ENCODE results near the gene ADISSP. TPM values are rescaled to one million over a fixed set of nuclear protein-coding genes. Genes with fewer than 3 reads are reported as not detected.

Gene ADISSP
- total and polyA plus RNA-seq, 2 of the 13 experiments (the other 11 are each of a cell fraction or from before 2014, with no cell fraction given), result 38.3 to 90.6 TPM

GRCh38 chr20:3777716-3778629, 10.4 kb upstream of the ADISSP start (continued):
- no peak for TF ChIP-seq FOXO4 (CRISPR knock-in tag; conservative IDR thresholded peaks at IDR 0.05)
- no peak for TF ChIP-seq ZNF570 (CRISPR knock-in tag; IDR thresholded peaks at IDR 0.05; ENCODE audit: borderline replicate concordance)
- no peak for TF ChIP-seq ZNF841 (CRISPR knock-in tag; IDR thresholded peaks at IDR 0.05; ENCODE audit: borderline replicate concordance)
- TF ChIP-seq SOX5 (CRISPR knock-in tag; IDR thresholded peaks at IDR 0.05; ENCODE audit: borderline replicate concordance), result no peak
- TF ChIP-seq EP300 (IDR thresholded peaks at IDR 0.05; ENCODE audit: low read depth in 2 of 2, low read length in 2 of 2), result no peak
- no peak for TF ChIP-seq EP300 (CRISPR knock-in tag; IDR thresholded peaks at IDR 0.05; ENCODE audit: borderline replicate concordance)
- TF ChIP-seq MIER3 (CRISPR knock-in tag; IDR thresholded peaks at IDR 0.05; ENCODE audit: borderline replicate concordance), result no peak
- TF ChIP-seq ZNF777 (CRISPR knock-in tag; IDR thresholded peaks at IDR 0.05), result peak; percentile 94
- no peak for TF ChIP-seq ZNF292 (CRISPR knock-in tag; IDR thresholded peaks at IDR 0.05; ENCODE audit: borderline replicate concordance, low read depth)
- TF ChIP-seq ZNF343 (CRISPR knock-in tag; IDR thresholded peaks at IDR 0.05), result no peak
- TF ChIP-seq HNF4G (IDR thresholded peaks at IDR 0.05; ENCODE audit: borderline replicate concordance, low read depth, low read length), result no peak
- no peak for TF ChIP-seq HNF4G (CRISPR knock-in tag; IDR thresholded peaks at IDR 0.05; ENCODE audit: borderline replicate concordance, low read depth)
- TF ChIP-seq ATM (IDR thresholded peaks at IDR 0.05; ENCODE audit: borderline replicate concordance), result no peak
- peak; percentile 17; the same call in 1 of the 2 replicates for TF ChIP-seq ELF3 (CRISPR knock-in tag; IDR thresholded peaks at IDR 0.05)
- no peak for TF ChIP-seq POLR2G (IDR thresholded peaks at IDR 0.05; ENCODE audit: low read depth, low read length)
- no peak for TF ChIP-seq PRMT3 (CRISPR knock-in tag; IDR thresholded peaks at IDR 0.05; ENCODE audit: borderline replicate concordance, low read depth)
- no peak for TF ChIP-seq HHEX (CRISPR knock-in tag; IDR thresholded peaks at IDR 0.05)
- 0 out of 2 replicates have a peak, but pooled peaks have one; percentile 24 for TF ChIP-seq PATZ1 (CRISPR knock-in tag; IDR thresholded peaks at IDR 0.05)
- TF ChIP-seq ZNF547 (CRISPR knock-in tag; IDR thresholded peaks at IDR 0.05), result 0 out of 2 replicates have a peak, but pooled peaks have one; percentile 25
- no peak for TF ChIP-seq ZNF12 (CRISPR knock-in tag; IDR thresholded peaks at IDR 0.05)
- 0 out of 2 replicates have a peak, but pooled peaks have one; percentile 44 for TF ChIP-seq TP53 (CRISPR knock-in tag; conservative IDR thresholded peaks at IDR 0.05)
- TF ChIP-seq, protein P1, sequence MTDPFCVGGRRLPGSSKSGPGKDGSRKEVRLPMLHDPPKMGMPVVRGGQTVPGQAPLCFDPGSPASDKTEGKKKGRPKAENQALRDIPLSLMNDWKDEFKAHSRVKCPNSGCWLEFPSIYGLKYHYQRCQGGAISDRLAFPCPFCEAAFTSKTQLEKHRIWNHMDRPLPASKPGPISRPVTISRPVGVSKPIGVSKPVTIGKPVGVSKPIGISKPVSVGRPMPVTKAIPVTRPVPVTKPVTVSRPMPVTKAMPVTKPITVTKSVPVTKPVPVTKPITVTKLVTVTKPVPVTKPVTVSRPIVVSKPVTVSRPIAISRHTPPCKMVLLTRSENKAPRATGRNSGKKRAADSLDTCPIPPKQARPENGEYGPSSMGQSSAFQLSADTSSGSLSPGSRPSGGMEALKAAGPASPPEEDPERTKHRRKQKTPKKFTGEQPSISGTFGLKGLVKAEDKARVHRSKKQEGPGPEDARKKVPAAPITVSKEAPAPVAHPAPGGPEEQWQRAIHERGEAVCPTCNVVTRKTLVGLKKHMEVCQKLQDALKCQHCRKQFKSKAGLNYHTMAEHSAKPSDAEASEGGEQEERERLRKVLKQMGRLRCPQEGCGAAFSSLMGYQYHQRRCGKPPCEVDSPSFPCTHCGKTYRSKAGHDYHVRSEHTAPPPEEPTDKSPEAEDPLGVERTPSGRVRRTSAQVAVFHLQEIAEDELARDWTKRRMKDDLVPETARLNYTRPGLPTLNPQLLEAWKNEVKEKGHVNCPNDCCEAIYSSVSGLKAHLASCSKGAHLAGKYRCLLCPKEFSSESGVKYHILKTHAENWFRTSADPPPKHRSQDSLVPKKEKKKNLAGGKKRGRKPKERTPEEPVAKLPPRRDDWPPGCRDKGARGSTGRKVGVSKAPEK (CRISPR knock-in tag; IDR thresholded peaks at IDR 0.05; ENCODE audit: borderline replicate concordance), result no peak
- no peak for TF ChIP-seq REL (CRISPR knock-in tag; conservative IDR thresholded peaks at IDR 0.05)

Measured in HepG2 (cell line).